ENCODE measurements around the gene IFNL1.
"Not testable (repeated sequence)": the region's sequence is repeated elsewhere in the genome, so short reads cannot be mapped to it uniquely, and the experiment has no call there.

Gene IFNL1

GRCh38 chr19:39270036-39270871, 26.0 kb upstream of the IFNL1 start:
- DNase-seq (ENCODE audit: low spot score): no peak

- DNase-seq (ENCODE audit: low spot score): not testable (repeated sequence)
Observed at GRCh38 chr19:39273859-39274258, 22.3 kb upstream of the IFNL1 start.

- no peak for DNase-seq (ENCODE audit: low spot score)
Observed at GRCh38 chr19:39275578-39275977, 20.6 kb upstream of the IFNL1 start.

- no peak for DNase-seq (ENCODE audit: low spot score)
Observed at GRCh38 chr19:39276740-39277139, 19.5 kb upstream of the IFNL1 start.

GRCh38 chr19:39277598-39277997, 18.6 kb upstream of the IFNL1 start:
- no peak for DNase-seq (ENCODE audit: low spot score)

- DNase-seq (ENCODE audit: low spot score): no peak
Observed at GRCh38 chr19:39282021-39282420, 14.2 kb upstream of the IFNL1 start.

GRCh38 chr19:39284032-39284431, 12.2 kb upstream of the IFNL1 start:
- DNase-seq (ENCODE audit: low spot score): no peak

GRCh38 chr19:39293394-39293793, 2.8 kb upstream of the IFNL1 start:
- DNase-seq (ENCODE audit: low spot score): no peak

GRCh38 chr19:39296906-39297305, 699 bp downstream of the IFNL1 start:
- DNase-seq (ENCODE audit: low spot score): no peak

- no peak for DNase-seq (ENCODE audit: low spot score)
Observed at GRCh38 chr19:39297931-39298634, 1.9 kb downstream of the IFNL1 start.

GRCh38 chr19:39299404-39299803, 3.2 kb downstream of the IFNL1 start:
- DNase-seq (ENCODE audit: low spot score): no peak

- DNase-seq (ENCODE audit: low spot score): no peak
Observed at GRCh38 chr19:39299832-39300231, 3.6 kb downstream of the IFNL1 start.

- DNase-seq (ENCODE audit: low spot score): no peak
Observed at GRCh38 chr19:39301021-39301420, 4.8 kb downstream of the IFNL1 start.

GRCh38 chr19:39301562-39301961, 5.4 kb downstream of the IFNL1 start:
- DNase-seq (ENCODE audit: low spot score): no peak

GRCh38 chr19:39303373-39304184, 7.4 kb downstream of the IFNL1 start:
- DNase-seq (ENCODE audit: low spot score): no peak

- DNase-seq (ENCODE audit: low spot score): no peak
Observed at GRCh38 chr19:39304185-39304513, 7.9 kb downstream of the IFNL1 start.

GRCh38 chr19:39304701-39305571, 8.7 kb downstream of the IFNL1 start:
- no peak for DNase-seq (ENCODE audit: low spot score)

GRCh38 chr19:39306075-39306474, 9.9 kb downstream of the IFNL1 start:
- DNase-seq (ENCODE audit: low spot score): no peak

- DNase-seq (ENCODE audit: low spot score): no peak
Observed at GRCh38 chr19:39307046-39307821, 11.0 kb downstream of the IFNL1 start.

GRCh38 chr19:39307822-39308530, 11.8 kb downstream of the IFNL1 start:
- no peak for DNase-seq (ENCODE audit: low spot score)

Data from SK-N-DZ (cell line).